ENCODE measurements around the gene DCDC2.
"Not testable (repeated sequence)": the region's sequence is repeated elsewhere in the genome, so short reads cannot be mapped to it uniquely, and the experiment has no call there.

Gene DCDC2

GRCh38 chr6:24357336-24358218, at the start of gene DCDC2:
Gene DCDC2, minus strand, starts transcription at chr6:24358059. Its CDS starts 309 bp downstream, at chr6:24357750.
- TF ChIP-seq CTCF (IDR thresholded peaks at IDR 0.05; ENCODE audit: control insufficient read depth, extremely low read depth, insufficient read depth), result no peak
- no peak within 1 kb of the TSS for H3K4me3 ChIP-seq (ENCODE audit: low read depth, low read length)
- DNase-seq (ENCODE audit: low read depth), result no peak

- no peak for TF ChIP-seq CTCF (IDR thresholded peaks at IDR 0.05; ENCODE audit: control insufficient read depth, extremely low read depth, insufficient read depth)
- no peak overlapping the region for H3K4me3 ChIP-seq (ENCODE audit: low read depth, low read length)
- no peak for DNase-seq (ENCODE audit: low read depth)
These were observed 47.4 kb upstream of the DCDC2 start for GRCh38 chr6:24405262-24405661.

- no peak for TF ChIP-seq CTCF (IDR thresholded peaks at IDR 0.05; ENCODE audit: control insufficient read depth, extremely low read depth, insufficient read depth)
- peak overlapping the region; percentile 89 for H3K4me3 ChIP-seq (ENCODE audit: low read depth, low read length)
- no peak for DNase-seq (ENCODE audit: low read depth)
These were observed 45.6 kb upstream of the DCDC2 start for GRCh38 chr6:24403501-24403824.

GRCh38 chr6:24402697-24403500, 45.0 kb upstream of the DCDC2 start, which contains the start of gene MRS2:
Gene MRS2, plus strand, starts transcription at chr6:24402936. Its CDS starts 111 bp downstream, at chr6:24403047.
- DNase-seq (ENCODE audit: low read depth), result peak; percentile 94
- H3K4me3 ChIP-seq (ENCODE audit: low read depth, low read length), result peak within 1 kb of the TSS; percentile 89
- no peak for TF ChIP-seq CTCF (IDR thresholded peaks at IDR 0.05; ENCODE audit: control insufficient read depth, extremely low read depth, insufficient read depth)

- TF ChIP-seq CTCF (IDR thresholded peaks at IDR 0.05; ENCODE audit: control insufficient read depth, extremely low read depth, insufficient read depth), result no peak
- DNase-seq (ENCODE audit: low read depth), result no peak
- no peak overlapping the region for H3K4me3 ChIP-seq (ENCODE audit: low read depth, low read length)
These were observed 43.6 kb upstream of the DCDC2 start for GRCh38 chr6:24401458-24401857.

- H3K4me3 ChIP-seq (ENCODE audit: low read depth, low read length); DNase-seq (ENCODE audit: low read depth): not testable (repeated sequence)
These were observed 42.5 kb upstream of the DCDC2 start for GRCh38 chr6:24400045-24401039.

All from LNCaP clone FGC (cell line).